ENCODE measurements around the gene TBC1D7.
"Not testable (repeated sequence)": the region's sequence is repeated elsewhere in the genome, so short reads cannot be mapped to it uniquely, and the experiment has no call there.

DNA sequence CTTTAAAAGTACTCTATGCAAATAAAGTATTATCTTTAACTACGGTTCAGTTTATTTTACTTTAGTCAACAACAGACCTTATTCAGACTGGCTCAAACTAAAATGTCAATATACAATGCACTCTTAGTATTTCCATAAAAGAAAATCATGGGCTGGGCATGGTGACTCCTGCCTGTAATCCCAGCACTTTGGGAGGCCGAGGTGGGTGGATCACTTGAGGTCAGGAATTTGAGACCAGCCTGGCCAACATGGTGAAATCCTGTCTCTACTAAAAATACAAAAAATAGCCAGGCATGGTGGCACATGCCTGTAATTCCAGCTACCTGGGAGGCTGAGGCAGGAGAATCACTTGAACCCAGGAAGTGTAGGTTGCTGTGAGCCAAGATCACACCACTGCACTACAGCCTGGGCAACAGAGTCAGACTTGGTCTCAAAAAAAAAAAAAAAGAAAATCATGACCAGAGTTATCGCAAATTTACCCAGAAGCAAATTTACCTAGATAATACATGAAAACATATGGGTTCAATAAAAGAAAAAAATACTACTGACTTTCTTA lies 2.2 kb downstream of the TBC1D7 start:
- TF ChIP-seq, protein P1, sequence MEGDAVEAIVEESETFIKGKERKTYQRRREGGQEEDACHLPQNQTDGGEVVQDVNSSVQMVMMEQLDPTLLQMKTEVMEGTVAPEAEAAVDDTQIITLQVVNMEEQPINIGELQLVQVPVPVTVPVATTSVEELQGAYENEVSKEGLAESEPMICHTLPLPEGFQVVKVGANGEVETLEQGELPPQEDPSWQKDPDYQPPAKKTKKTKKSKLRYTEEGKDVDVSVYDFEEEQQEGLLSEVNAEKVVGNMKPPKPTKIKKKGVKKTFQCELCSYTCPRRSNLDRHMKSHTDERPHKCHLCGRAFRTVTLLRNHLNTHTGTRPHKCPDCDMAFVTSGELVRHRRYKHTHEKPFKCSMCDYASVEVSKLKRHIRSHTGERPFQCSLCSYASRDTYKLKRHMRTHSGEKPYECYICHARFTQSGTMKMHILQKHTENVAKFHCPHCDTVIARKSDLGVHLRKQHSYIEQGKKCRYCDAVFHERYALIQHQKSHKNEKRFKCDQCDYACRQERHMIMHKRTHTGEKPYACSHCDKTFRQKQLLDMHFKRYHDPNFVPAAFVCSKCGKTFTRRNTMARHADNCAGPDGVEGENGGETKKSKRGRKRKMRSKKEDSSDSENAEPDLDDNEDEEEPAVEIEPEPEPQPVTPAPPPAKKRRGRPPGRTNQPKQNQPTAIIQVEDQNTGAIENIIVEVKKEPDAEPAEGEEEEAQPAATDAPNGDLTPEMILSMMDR (conservative IDR thresholded peaks at IDR 0.05): not testable (repeated sequence)
- not testable (repeated sequence) for TF ChIP-seq EZH2 (IDR thresholded peaks at IDR 0.05; ENCODE audit: low read depth)

Measured in PC-9 (cell line).